ENCODE results near the gene HSP90AA1.

The HSP90AA1 gene

GRCh38 chr14:102079700-102079979 is 7.2 kb downstream of the HSP90AA1 start:
- TF ChIP-seq CTCF (IDR thresholded peaks at IDR 0.05), result no peak

- TF ChIP-seq CTCF (IDR thresholded peaks at IDR 0.05), result no peak
These were observed 7.8 kb downstream of the HSP90AA1 start for GRCh38 chr14:102078831-102079699.

- no peak for TF ChIP-seq CTCF (IDR thresholded peaks at IDR 0.05)
These were observed 9.5 kb downstream of the HSP90AA1 start for GRCh38 chr14:102077382-102077709.

- no peak for TF ChIP-seq CTCF (IDR thresholded peaks at IDR 0.05)
These were observed 11.7 kb downstream of the HSP90AA1 start for GRCh38 chr14:102075155-102075554.

GRCh38 chr14:102074415-102074964 is 12.4 kb downstream of the HSP90AA1 start:
- no peak for TF ChIP-seq CTCF (IDR thresholded peaks at IDR 0.05)

GRCh38 chr14:102071283-102071998 is 15.4 kb downstream of the HSP90AA1 start:
- no peak for TF ChIP-seq CTCF (IDR thresholded peaks at IDR 0.05)

GRCh38 chr14:102066041-102066451 is 20.8 kb downstream of the HSP90AA1 start:
- no peak for TF ChIP-seq CTCF (IDR thresholded peaks at IDR 0.05)
